Right lobe of liver (tissue), 6 donors: ENCODE data around the gene UBQLN1. TPM values are rescaled to one million over a fixed set of nuclear protein-coding genes. Genes with fewer than 3 reads are reported as not detected.

Experiments
- ATAC-seq, 4 donors: fragments of 200-7000 bp; cut with Tn5 transposase; one replicate each; pipeline ENCODE4 v1.9.1; 2020; ENCODE audit warnings: mild to moderate bottlenecking in 4 of 4, moderate library complexity in 4 of 4
- DNase-seq, 3 donors: peaks; one replicate each; pipeline ENCODE4 v3.0.0-alpha.2; 2020
- H3K27ac ChIP-seq, 3 donors: fragments of 200-600 bp; one replicate each; pipeline ENCODE4 v1.8.0; 2022
- H3K27me3 ChIP-seq, 2 donors: fragments of 200-600 bp; one replicate each; pipeline ENCODE4 v1.8.0; 2022
- H3K36me3 ChIP-seq, 4 donors: fragments of 200-600 bp; sonication (generic) in 1 of 4; one replicate each; pipeline versions ENCODE4 v1.5.1 to v1.8.0; 2017 to 2022; ENCODE audit warnings: control low read depth in 1 of 4
- H3K4me1 ChIP-seq, 4 donors: fragments of 200-600 bp; sonication (generic) in 1 of 4; one replicate each; pipeline versions ENCODE4 v1.5.1 to v1.8.0; 2017 to 2022; ENCODE audit warnings: control low read depth in 1 of 4
- H3K4me3 ChIP-seq, 3 donors: fragments of 200-600 bp; one replicate each; pipeline ENCODE4 v1.8.0; 2022
- H3K9me3 ChIP-seq, 4 donors: fragments of 200-600 bp; sonication (generic) in 1 of 4; one replicate each; pipeline versions ENCODE4 v1.5.1 to v1.8.0; 2017 to 2022; ENCODE audit warnings: control low read depth in 1 of 4
- CTCF ChIP-seq, 4 donors: fragments of 200-600 bp in 3 of 4; fragments of 450-650 bp in 1 of 4; IDR thresholded peaks; one replicate each; pipeline versions ENCODE4 v1.5.1 to v1.8.0; 2016 to 2022; ENCODE audit warnings: antibody characterized with exemption in 4 of 4, mild to moderate bottlenecking in 2 of 4
- POLR2A ChIP-seq: fragments of 450-650 bp; IDR thresholded peaks from one replicate; pipeline ENCODE4 v1.6.1; 2017; ENCODE audit warnings: antibody characterized with exemption, mild to moderate bottlenecking
- WGBS: methylation state at CpG from one replicate; pipeline ENCODE4 v1.1.6; 2018; ENCODE audit warnings: low coverage, low lambda C conversion rate; ENCODE audit not compliant: insufficient coverage; ENCODE audit errors: missing lambda C conversion rate; 5-methylcytosine and 5-hydroxymethylcytosine counted together
- intact Hi-C, 2 donors: fragments of 100-400 bp; cut with DNase I; formaldehyde crosslinking; loops; one replicate each; pipeline versions ENCODE4 v1.11.2 to v1.14.1; 2022
- total RNA-seq, 6 experiments: library from RNA; depleted of rRNA in 2 of 6; stranded (reverse); fragments of >200 nt in 2 of 6; fragmentation: NEBNext Ultra II Directional in 3 of 6; extraction: Animal tissue kit (Norgen Biotek cat#: 25700) in 3 of 6; gene quantifications; one replicate each; pipeline versions ENCODE4 v1.1.0 to v1.2.4, GENCODE V29; 2016 to 2023
- donor health status: DM: no; HTN: yes; CAD: no.
- donor health status: DM: no; HTN: no; CAD: no.
- donor health status: DM: no; HTN: no; CAD: no.
- donor health status: DM: no; HTN: yes; CAD: no.
- donor health status: DM: no; HTN: yes; CAD: no.

The UBQLN1 gene
- total RNA-seq, 6 experiments from 2014 or later = 49.6 to 94.5 (median 66.0) TPM

GRCh38 chr9:83669067-83669466, 38.7 kb downstream of the UBQLN1 start:
- H3K27ac ChIP-seq = no peak overlapping the region
- H3K4me1 ChIP-seq = no peaks in the 10 kb centered on the region
- WGBS = 100% methylated on average over 1 of the region's 1 CpG
- H3K27me3 ChIP-seq = no peaks in the 10 kb centered on the region
- DNase-seq = no peak
- peaks cover 0 to 52% (median 13%) of the 10 kb centered on the region in 4 donors for H3K36me3 ChIP-seq
- no peak overlapping the region for H3K4me3 ChIP-seq
- intact Hi-C loops = no loop called here
- no peak for ATAC-seq
- H3K9me3 ChIP-seq = no peaks in the 10 kb centered on the region
- TF ChIP-seq POLR2A = no peak
- no peak for TF ChIP-seq CTCF (IDR thresholded peaks at IDR 0.05)

- 37% methylated on average over 5 of the region's 5 CpGs for WGBS
- intact Hi-C loops = no loop called here
- H3K27ac ChIP-seq = no peak overlapping the region
- ATAC-seq (no peak), DNase-seq (no peak)
- no peaks in the 10 kb centered on the region for H3K27me3 ChIP-seq
- H3K9me3 ChIP-seq = no peaks in the 10 kb centered on the region
- H3K4me3 ChIP-seq = no peak overlapping the region
- H3K4me1 ChIP-seq = no peaks in the 10 kb centered on the region
- peaks cover 0 to 51% (median 29%) of the 10 kb centered on the region in 4 donors for H3K36me3 ChIP-seq
- TF ChIP-seq CTCF (IDR thresholded peaks at IDR 0.05) (no peak), POLR2A (no peak)
These were observed 42.1 kb downstream of the UBQLN1 start for GRCh38 chr9:83665580-83666200.

GRCh38 chr9:83662933-83663332, 44.8 kb downstream of the UBQLN1 start:
- TF ChIP-seq POLR2A (no peak), CTCF (IDR thresholded peaks at IDR 0.05) (no peak)
- Histone ChIP-seq H3K4me3 (no peak overlapping the region), H3K9me3 (no peaks in the 10 kb centered on the region), H3K27me3 (no peaks in the 10 kb centered on the region), H3K4me1 (no peaks in the 10 kb centered on the region), H3K27ac (no peak overlapping the region), H3K36me3 (peaks cover 0 to 68% (median 33%) of the 10 kb centered on the region in 4 donors)
- ATAC-seq (no peak), DNase-seq (no peak)
- intact Hi-C loops = no loop called here
- 100% methylated on average over 3 of the region's 3 CpGs for WGBS

GRCh38 chr9:83656952-83657351, 50.8 kb downstream of the UBQLN1 start:
- no peak for TF ChIP-seq CTCF (IDR thresholded peaks at IDR 0.05)
- no peak for TF ChIP-seq POLR2A
- Histone ChIP-seq H3K27ac (no peak overlapping the region), H3K27me3 (no peaks in the 10 kb centered on the region), H3K4me1 (no peaks in the 10 kb centered on the region), H3K36me3 (peaks cover 0 to 63% (median 25%) of the 10 kb centered on the region in 4 donors), H3K9me3 (no peaks in the 10 kb centered on the region), H3K4me3 (no peak overlapping the region)
- ATAC-seq (no peak), DNase-seq (no peak)
- 68% methylated on average over 6 of the region's 6 CpGs for WGBS
- intact Hi-C loops = no loop called here
